GM12878 (cell line): ENCODE data around the gene ZPBP2. TPM values are rescaled to one million over a fixed set of nuclear protein-coding genes. Genes with fewer than 3 reads are reported as not detected.

Experiments
- ATAC-seq: fragments of 200-7000 bp; cut with Tn5 transposase; 3 replicates; pipeline ENCODE4 v1.9.1; 2020; ENCODE audit warnings: mild to moderate bottlenecking, moderate library complexity
- BruUV-seq: library from RNA; stranded (reverse); fragments of 400-500 nt; replicated peaks from 2 replicates; lab custom pipeline; 2021; lab: Mats Ljungman, UMichigan
- CTCF ChIA-PET: fragments of 300-600 bp; sonication (Branson Sonifier 250); formaldehyde crosslinking; extraction: SDS; loops from one replicate; lab custom pipeline; 2021; ENCODE audit warnings: inconsistent platforms; lab: Yijun Ruan, JAX
- POLR2A ChIA-PET: fragments of 350-600 bp; formaldehyde crosslinking; extraction: SDS; loops from one replicate; lab custom pipeline; 2021; ENCODE audit warnings: inconsistent platforms; lab: Charles Lee
- RAD21 ChIA-PET: fragments of 300-600 bp; sonication (Branson Sonifier 250); formaldehyde crosslinking; loops from one replicate; lab custom pipeline; 2023; ENCODE audit warnings: antibody characterized with exemption; ENCODE audit not compliant: unreplicated experiment; lab: Charles Lee
- SMC1A ChIA-PET: fragments of 300-600 bp; sonication (Branson Sonifier 250); formaldehyde crosslinking; loops from one replicate; lab custom pipeline; 2023; ENCODE audit not compliant: unreplicated experiment, uncharacterized antibody; lab: Charles Lee
- DNase-seq: peaks from one replicate; pipeline ENCODE4 v3.0.0-alpha.2; 2011; ENCODE audit warnings: low read depth, low spot score
- FAIRE-seq: peaks from 3 replicates; lab custom pipeline; 2011; peaks lifted over from hg19 to GRCh38; lab: Jason Lieb, UNC
- H2AFZ ChIP-seq: 2 replicates; pipeline ENCODE4 v1.6.0; 2011; ENCODE audit warnings: low read depth, low read length, control low read depth; ENCODE audit not compliant: control insufficient read depth
- H3K27ac ChIP-seq: 2 replicates; pipeline ENCODE4 v1.5.1; 2011; ENCODE audit warnings: control low read depth; ENCODE audit not compliant: control insufficient read depth, insufficient read depth
- H3K27me3 ChIP-seq, 2 experiments: replicated peaks in 1 of 2; 2 replicates each; pipeline versions ENCODE4 v1.6.0 to v1.6.1; 2011; ENCODE audit warnings: low read length in 1 of 2; ENCODE audit not compliant: control insufficient read depth in 2 of 2, insufficient read depth in 2 of 2
- H3K36me3 ChIP-seq, 2 experiments: 2 replicates each; pipeline ENCODE4 v1.5.1; 2011; ENCODE audit warnings: low read length in 1 of 2; ENCODE audit not compliant: control insufficient read depth in 2 of 2, insufficient read depth in 2 of 2
- H3K4me1 ChIP-seq: 2 replicates; pipeline ENCODE4 v1.6.1; 2011; ENCODE audit warnings: mild to moderate bottlenecking, low read length, moderate library complexity, mixed read lengths; ENCODE audit not compliant: control insufficient read depth, insufficient read depth
- H3K4me2 ChIP-seq: 2 replicates; pipeline ENCODE4 v1.6.0; 2011; ENCODE audit warnings: control low read depth; ENCODE audit not compliant: control insufficient read depth, insufficient read depth
- H3K4me3 ChIP-seq: fragments of 200-600 bp; sonication (generic); 2 replicates; pipeline ENCODE4 v1.5.1; 2016
- H3K79me2 ChIP-seq: 2 replicates; pipeline ENCODE4 v1.6.0; 2011; ENCODE audit warnings: low read length; ENCODE audit not compliant: control insufficient read depth, insufficient read depth
- H3K9ac ChIP-seq: 2 replicates; pipeline ENCODE4 v1.8.0; 2011; ENCODE audit warnings: low read length, control low read depth, mixed read lengths; ENCODE audit not compliant: control insufficient read depth, insufficient read depth
- H3K9me3 ChIP-seq: replicated peaks from 3 replicates; pipeline ENCODE4 v1.5.1; 2011; ENCODE audit warnings: mild to moderate bottlenecking, low read length; ENCODE audit not compliant: control insufficient read depth, insufficient read depth
- H4K20me1 ChIP-seq: 2 replicates; pipeline ENCODE4 v1.6.0; 2011; ENCODE audit not compliant: control insufficient read depth, insufficient read depth
- CEBPB ChIP-seq, 2 experiments: fragments of 150-350 bp in 1 of 2; IDR thresholded peaks; 2 replicates each; pipeline ENCODE4 v1.6.1; 2012 to 2014; ENCODE audit warnings: low read depth in 2 of 2, low read length in 2 of 2, borderline replicate concordance in 1 of 2, inconsistent platforms in 1 of 2
- CHD4 ChIP-seq: fragments of 200-600 bp; sonication (generic); IDR thresholded peaks from 2 replicates; pipeline ENCODE4 v1.6.1; 2016; ENCODE audit warnings: mild to moderate bottlenecking
- HCFC1 ChIP-seq: fragments of 150-350 bp; IDR thresholded peaks from 2 replicates; pipeline ENCODE4 v1.6.1; 2014; ENCODE audit warnings: low read length
- IKZF1 ChIP-seq: fragments of 450-650 bp; conservative IDR thresholded peaks from 2 replicates; pipeline ENCODE4 v1.6.1; 2017; ENCODE audit warnings: antibody characterized with exemption, mild to moderate bottlenecking
- MAX ChIP-seq: IDR thresholded peaks from 2 replicates; pipeline ENCODE4 v1.6.1; 2012; ENCODE audit warnings: low read depth, low read length, improper control_type of control experiment
- NR2F1 ChIP-seq: fragments of 450-650 bp; conservative IDR thresholded peaks from 2 replicates; pipeline ENCODE4 v1.6.1; 2017; ENCODE audit warnings: mild to moderate bottlenecking
- NRF1 ChIP-seq: conservative IDR thresholded peaks from 2 replicates; pipeline ENCODE4 v1.6.1; 2011; ENCODE audit warnings: mild to moderate bottlenecking, low read depth, low read length, improper control_type of control experiment
- RCOR1 ChIP-seq: conservative IDR thresholded peaks from 2 replicates; pipeline ENCODE4 v1.6.1; 2012; ENCODE audit warnings: low read depth, low read length, improper control_type of control experiment
- SMC3 ChIP-seq: IDR thresholded peaks from 2 replicates; pipeline ENCODE4 v1.6.1; 2011; ENCODE audit warnings: low read length, improper control_type of control experiment, borderline replicate concordance
- SRF ChIP-seq, 2 experiments: IDR thresholded peaks; 2 replicates each; pipeline ENCODE4 v1.6.1; 2011; ENCODE audit warnings: low read depth in 2 of 2, low read length in 2 of 2, mild to moderate bottlenecking in 1 of 2, moderate library complexity in 1 of 2
- TBL1XR1 ChIP-seq: IDR thresholded peaks from 2 replicates; pipeline ENCODE4 v1.6.1; 2012; ENCODE audit warnings: low read depth, low read length, improper control_type of control experiment
- YY1 ChIP-seq: IDR thresholded peaks from 2 replicates; pipeline ENCODE4 v1.6.1; 2011; ENCODE audit warnings: low read depth, mild to moderate bottlenecking, low read length
- ZBTB11 ChIP-seq: fragments of 450-650 bp; formaldehyde crosslinking; IDR thresholded peaks from 2 replicates; pipeline ENCODE4 v1.5.0; 2022; ENCODE audit warnings: mild to moderate bottlenecking, missing genetic modification characterization
- ZSCAN29 ChIP-seq: fragments of 450-650 bp; IDR thresholded peaks from 2 replicates; pipeline ENCODE4 v1.6.1; 2017; ENCODE audit warnings: mild to moderate bottlenecking, moderate library complexity
- WGBS: methylation state at CpG from one replicate; pipeline ENCODE4 v1.1.6; 2016; ENCODE audit warnings: low lambda C conversion rate; ENCODE audit not compliant: insufficient replicate concordance, insufficient coverage; ENCODE audit errors: missing lambda C conversion rate; 5-methylcytosine and 5-hydroxymethylcytosine counted together
- in situ Hi-C: fragments of 300-500 bp; cut with MboI; formaldehyde crosslinking; loops from 9 replicates; pipeline ENCODE4 v1.14.3; 2018; ENCODE audit warnings: mixed read lengths
- intact Hi-C: fragments of 100-400 bp; cut with micrococcal nuclease; formaldehyde crosslinking; loops from one replicate; pipeline ENCODE4 v1.14.2; 2022; ENCODE audit not compliant: unreplicated experiment
- polyA plus RNA-seq, 11 experiments: library from polyadenylated mRNA; depleted of rRNA in 4 of 11; unstranded in 6 of 11; stranded (reverse) in 5 of 11; fragments of >200 nt; fragmentation: Nextera tagmentation in 4 of 11; fragmentation: Illumina TruSeq in 1 of 11; extraction: Ambion mirVana in 4 of 11; extraction: Trizol in 1 of 11; gene quantifications; 1 replicate in 1 of 11; 2 replicates in 10 of 11; pipeline versions ENCODE4 v1.2.1 to v1.2.3, GENCODE V29; 2011 to 2016; ENCODE audit warnings: inconsistent platforms in 2 of 11, missing spikeins in 2 of 11, low read depth in 1 of 11
- total RNA-seq, 4 experiments: library from RNA; depleted of rRNA in 3 of 4; stranded (reverse); fragments of >200 nt in 3 of 4; fragmentation: Illumina TruSeq in 1 of 4; extraction: Trizol in 1 of 4; gene quantifications; 2 replicates each; pipeline versions ENCODE4 v1.2.1 to v1.2.3, GENCODE V29; 2013 to 2021

ZPBP2 gene
- total and polyA plus RNA-seq, 10 of the 15 experiments (the other 5 are each of a cell fraction or from before 2014, with no cell fraction given): 0.33 to 1.0 (median 0.58) TPM

- in situ Hi-C loops: no loop called here
- CTCF ChIA-PET: interaction anchor here (0.9 to 1.1 kb wide), 2 partner anchors 36 to 113 kb away, joined by 3 to 4 read pairs; no protein-coding TSS in a partner anchor
- H3K79me2 ChIP-seq: peaks cover 16% of the 10 kb centered on the region
These were observed 41.7 kb upstream of the ZPBP2 start for GRCh38 chr17:39826334-39826733.

More at GRCh38 chr17:39826334-39826733, 41.7 kb upstream of the ZPBP2 start:
- WGBS: 100% methylated on average over 2 of the region's 2 CpGs
- Histone ChIP-seq H3K27ac (no peak overlapping the region), H2AFZ (no peak overlapping the region), H3K4me2 (no peak overlapping the region), H3K4me1 (peaks cover 9% of the 10 kb centered on the region), H4K20me1 (no peaks in the 10 kb centered on the region), H3K9me3 (peaks cover 53% of the 10 kb centered on the region), H3K36me3 (peaks cover 37 to 84% of the 10 kb centered on the region in 2 experiments), H3K4me3 (no peak overlapping the region), H3K9ac (no peak overlapping the region), H3K27me3 (no peaks in the 10 kb centered on the region)
- TSS peak; percentile 26 for BruUV-seq
- ATAC-seq: no peak
- intact Hi-C loops: no loop called here
- ChIA-PET RAD21 (no interaction called here), SMC1A (interaction anchor here (0.9 kb wide), 1 partner anchor 22 kb away, joined by 4 read pairs; no protein-coding TSS in a partner anchor), POLR2A (interaction anchor here (0.5 kb wide), 1 partner anchor 131 kb away, joined by 3 read pairs; no protein-coding TSS in a partner anchor)
- no peak for FAIRE-seq
- no peak for TF ChIP-seq ZSCAN29
- no peak for TF ChIP-seq SMC3
- no peak for TF ChIP-seq HCFC1
- TF ChIP-seq SRF (IDR thresholded peaks at IDR 0.05; ENCODE audit: low read depth in 2 of 2, low read length in 2 of 2): no peak
- no peak for TF ChIP-seq CEBPB (IDR thresholded peaks at IDR 0.05; ENCODE audit: borderline replicate concordance in 1 of 2, low read depth in 2 of 2, low read length in 2 of 2)
- TF ChIP-seq IKZF1: no peak
- no peak for TF ChIP-seq RCOR1
- TF ChIP-seq TBL1XR1: no peak
- TF ChIP-seq YY1: no peak
- no peak for TF ChIP-seq ZBTB11
- TF ChIP-seq CHD4: no peak
- no peak for TF ChIP-seq NRF1
- no peak for TF ChIP-seq MAX
- no peak for TF ChIP-seq NR2F1
- no peak for DNase-seq
